Left ventricle myocardium superior (tissue), 1 donor: ENCODE data around the gene COL5A1. TPM values are rescaled to one million over a fixed set of nuclear protein-coding genes. Genes with fewer than 3 reads are reported as not detected.

ENCODE experiments used
- ATAC-seq: fragments of 200-7000 bp; cut with Tn5 transposase; one replicate; pipeline ENCODE4 v1.9.1; 2020; ENCODE audit warnings: mild to moderate bottlenecking, moderate library complexity
- DNase-seq: peaks from one replicate; pipeline ENCODE4 v3.0.0-alpha.2; 2020
- intact Hi-C: fragments of 100-400 bp; cut with micrococcal nuclease; formaldehyde crosslinking; loops from one replicate; pipeline ENCODE4 v1.11.0; 2022
- total RNA-seq: library from RNA; stranded (reverse); fragmentation: NEBNext Ultra II Directional; extraction: Animal tissue kit (Norgen Biotek cat#: 25700); gene quantifications from one replicate; pipeline ENCODE4 v1.2.1, GENCODE V29; 2021
- donor health status: DM: no; HTN: yes; CAD: no; lungs with severe emphysema.

COL5A1 gene
- total RNA-seq, 1 donor from 2014 or later, result 14.8 TPM

- intact Hi-C loops, result no loop called here
- ATAC-seq, result no peak
These were observed 35.6 kb upstream of the COL5A1 start for GRCh38 chr9:134605966-134606357.

DNA sequence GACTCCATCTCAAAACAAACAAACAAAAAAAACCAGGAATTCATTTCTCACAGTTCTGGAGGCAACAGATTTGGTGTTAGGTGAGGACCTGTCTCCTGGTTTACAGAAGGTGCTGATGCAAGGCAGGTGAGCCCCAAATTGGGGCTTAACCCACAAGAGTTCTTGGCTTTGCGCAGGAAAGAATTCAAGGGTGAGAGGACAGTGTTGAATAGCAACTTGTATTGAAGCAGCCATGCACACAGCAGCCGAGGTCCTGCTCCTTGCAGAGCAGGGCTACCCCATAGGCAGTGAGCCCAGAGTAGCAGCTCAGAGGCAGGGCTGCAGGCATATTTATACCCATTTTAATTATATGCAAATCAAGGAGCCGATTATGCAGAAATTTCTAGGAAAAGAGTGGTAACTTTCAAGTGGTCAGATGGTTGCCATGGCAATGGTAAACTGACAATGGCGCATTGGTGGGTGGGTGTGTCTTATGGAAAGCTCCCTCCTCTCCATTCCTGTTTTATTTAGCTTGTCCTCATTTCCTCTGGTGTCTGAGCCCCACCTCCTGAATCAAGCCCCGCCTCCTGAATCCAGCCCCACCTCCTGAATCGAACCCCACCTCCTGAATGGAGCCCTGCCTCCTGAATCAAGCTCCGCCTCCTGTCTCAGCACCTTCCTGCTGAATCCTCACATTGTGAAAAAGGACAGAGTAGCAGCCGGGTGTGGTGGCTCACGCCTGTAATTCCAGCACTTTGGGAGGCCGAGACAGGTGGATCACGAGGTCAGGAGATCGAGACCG is 34.5 kb upstream of the COL5A1 start:
- ATAC-seq (no peak), DNase-seq (peak; percentile 11)
- intact Hi-C loops, result no loop called here

More at GRCh38 chr9:134605966-134606357, 35.6 kb upstream of the COL5A1 start:
- no peak for DNase-seq

- intact Hi-C loops, result no loop called here
- DNase-seq (no peak), ATAC-seq (no peak)
These were observed 33.6 kb upstream of the COL5A1 start for GRCh38 chr9:134607971-134608370.

DNA sequence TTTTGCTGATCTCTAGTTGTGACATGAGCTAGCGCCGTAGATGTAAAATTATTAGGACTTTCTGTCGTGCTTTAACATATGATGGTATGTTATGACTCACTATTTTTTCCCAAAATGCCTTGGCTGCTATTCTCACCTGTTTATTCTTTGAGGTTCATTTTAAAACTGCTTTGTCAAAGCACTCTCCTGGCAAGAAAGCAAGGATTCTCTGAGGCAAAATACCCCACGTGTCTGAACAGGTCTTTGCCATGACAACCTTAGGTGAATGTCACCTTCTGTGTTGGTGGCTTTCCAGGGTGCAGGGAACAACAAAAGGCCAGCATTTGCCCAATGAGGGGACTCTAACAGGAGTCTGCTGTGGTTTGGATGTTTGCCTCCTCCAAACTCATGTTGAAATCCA is 30.6 kb upstream of the COL5A1 start:
- DNase-seq (no peak), ATAC-seq (no peak)
- intact Hi-C loops, result no loop called here

DNA sequence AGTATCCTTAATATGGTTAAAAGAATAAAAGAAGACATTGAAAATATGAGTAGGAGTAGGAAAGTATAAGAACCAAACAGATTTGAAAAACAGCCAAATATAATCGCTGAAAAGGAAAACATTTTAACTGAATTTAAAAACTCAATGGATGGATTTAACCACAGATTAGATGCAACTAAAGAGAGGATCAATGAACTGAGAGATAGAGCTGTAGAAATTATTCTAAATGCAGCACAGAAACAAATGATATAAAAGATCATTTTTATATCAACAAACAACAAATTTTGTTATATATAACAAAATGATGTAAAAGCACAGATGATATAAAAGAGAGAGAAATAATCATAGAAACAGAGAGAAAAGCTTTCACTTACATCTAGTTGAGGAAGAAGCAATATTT is 29.3 kb upstream of the COL5A1 start:
- intact Hi-C loops, result no loop called here
- DNase-seq, result no peak
- no peak for ATAC-seq

GRCh38 chr9:134612715-134613114 is 28.9 kb upstream of the COL5A1 start:
- intact Hi-C loops, result no loop called here
- DNase-seq, result no peak
- ATAC-seq, result no peak

DNA sequence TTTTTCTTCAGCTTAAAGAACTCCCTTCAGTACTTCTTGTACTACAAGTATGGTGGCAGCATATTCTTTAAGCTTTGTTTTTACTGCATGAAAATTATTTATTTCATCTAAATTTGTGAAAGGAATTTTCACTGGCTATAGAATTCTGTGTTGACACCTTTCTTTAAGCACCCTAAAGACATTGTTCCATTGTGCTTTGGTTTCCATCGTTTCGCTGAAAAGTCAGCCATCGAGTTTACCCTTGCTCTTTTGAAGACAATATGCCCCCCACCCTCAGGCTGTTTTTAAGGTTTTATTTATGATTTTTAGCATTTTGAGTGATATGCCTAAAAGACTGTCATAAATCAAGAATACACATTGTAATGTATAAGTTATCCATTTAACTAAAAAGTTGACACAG is 27.3 kb upstream of the COL5A1 start:
- DNase-seq (no peak), ATAC-seq (no peak)
- intact Hi-C loops, result no loop called here

DNA sequence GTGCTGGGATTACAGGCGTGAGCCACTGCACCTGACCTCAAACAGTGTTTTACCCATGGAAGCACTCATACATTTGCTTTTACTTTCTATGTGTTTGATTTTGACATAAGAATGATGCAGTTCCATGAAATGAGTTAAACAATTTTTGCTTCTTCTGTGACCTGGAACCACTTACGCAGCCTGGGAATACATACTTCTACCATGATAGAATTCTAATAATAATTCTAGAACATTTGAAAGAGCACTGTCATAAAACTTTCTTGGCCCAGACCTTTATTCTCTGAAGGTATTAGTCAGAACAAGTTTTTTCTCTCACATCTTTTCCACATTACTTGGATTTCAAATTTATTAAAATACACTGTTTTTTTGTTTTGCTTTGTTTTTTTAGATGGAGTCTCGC is 25.3 kb upstream of the COL5A1 start:
- intact Hi-C loops, result no loop called here

GRCh38 chr9:134617246-134617645 is 24.4 kb upstream of the COL5A1 start:
- ATAC-seq (no peak), DNase-seq (peak; percentile 8)
- intact Hi-C loops, result no loop called here

More for the DNA sequence above, 25.3 kb upstream of the COL5A1 start:
- ATAC-seq, result no peak
- DNase-seq, result no peak

DNA sequence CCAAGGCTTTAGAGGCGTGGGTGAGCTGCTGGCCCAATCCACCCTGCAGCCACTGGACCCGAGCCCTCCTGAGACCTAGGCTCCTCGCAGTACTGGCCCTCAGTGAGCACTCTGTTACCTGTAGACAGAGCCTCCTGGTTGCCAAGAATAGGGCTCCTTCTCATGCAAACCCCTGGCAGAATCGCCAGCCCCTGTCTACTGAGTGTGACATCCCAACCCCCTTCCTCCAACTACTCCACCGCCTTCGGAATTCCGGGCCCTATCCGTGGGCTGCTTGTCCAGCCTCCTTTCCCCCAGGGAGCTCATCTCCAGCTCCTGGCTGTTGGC is 23.8 kb upstream of the COL5A1 start:
- DNase-seq (no peak), ATAC-seq (no peak)
- intact Hi-C loops, result no loop called here

DNA sequence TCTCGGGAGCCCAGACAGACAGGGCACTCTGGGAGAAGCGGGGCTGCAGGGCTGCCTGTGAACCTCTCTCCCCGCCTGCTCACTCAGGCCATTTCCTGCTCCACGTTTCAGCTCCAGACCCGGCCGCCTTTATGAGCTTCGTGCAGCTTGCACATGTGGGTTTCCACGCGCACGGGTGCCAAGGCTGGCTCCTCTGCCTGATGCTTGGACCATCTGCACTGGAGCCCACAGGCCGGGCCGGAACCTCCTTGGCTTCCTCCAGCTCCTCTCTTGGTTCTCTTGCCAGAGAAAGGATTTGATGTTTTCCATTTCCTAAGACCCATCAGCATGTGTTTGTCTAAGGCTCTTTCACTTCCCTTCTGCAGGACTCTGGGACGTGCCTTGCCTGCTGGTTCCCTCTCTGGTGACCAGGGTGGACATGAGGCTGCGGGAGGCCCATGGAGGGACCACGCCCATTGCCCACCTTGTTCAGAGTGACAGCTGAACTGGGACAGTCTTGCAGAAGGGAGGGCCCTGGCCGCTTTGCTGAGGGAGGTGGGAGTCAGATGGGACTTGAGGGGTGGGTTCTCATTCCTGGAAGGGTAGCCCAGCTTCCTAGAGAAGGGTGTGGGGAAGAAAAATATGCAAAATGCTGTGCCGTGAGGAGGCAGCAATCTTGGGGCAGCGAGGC is 23.3 kb upstream of the COL5A1 start:
- intact Hi-C loops, result no loop called here
- ATAC-seq, result peak; percentile 43
- DNase-seq, result peak; percentile 42

GRCh38 chr9:134618833-134619447 is 22.7 kb upstream of the COL5A1 start:
- intact Hi-C loops, result no loop called here
- no peak for ATAC-seq
- DNase-seq, result peak; percentile 21

- DNase-seq (peak; percentile 12), ATAC-seq (no peak)
- intact Hi-C loops, result no loop called here
These were observed 22.1 kb upstream of the COL5A1 start for GRCh38 chr9:134619448-134619982.

GRCh38 chr9:134619983-134620661 is 21.5 kb upstream of the COL5A1 start:
- ATAC-seq (no peak), DNase-seq (peak; percentile 17)
- intact Hi-C loops, result no loop called here

- DNase-seq, result peak; percentile 12
- ATAC-seq, result no peak
- intact Hi-C loops, result no loop called here
These were observed 20.6 kb upstream of the COL5A1 start for GRCh38 chr9:134620751-134621557.

GRCh38 chr9:134621558-134622110 is 20.0 kb upstream of the COL5A1 start:
- ATAC-seq, result no peak
- peak; percentile 7 for DNase-seq
- intact Hi-C loops, result no loop called here

GRCh38 chr9:134622896-134623257 is 18.7 kb upstream of the COL5A1 start:
- peak; percentile 14 for DNase-seq
- ATAC-seq, result no peak
- intact Hi-C loops, result no loop called here

DNA sequence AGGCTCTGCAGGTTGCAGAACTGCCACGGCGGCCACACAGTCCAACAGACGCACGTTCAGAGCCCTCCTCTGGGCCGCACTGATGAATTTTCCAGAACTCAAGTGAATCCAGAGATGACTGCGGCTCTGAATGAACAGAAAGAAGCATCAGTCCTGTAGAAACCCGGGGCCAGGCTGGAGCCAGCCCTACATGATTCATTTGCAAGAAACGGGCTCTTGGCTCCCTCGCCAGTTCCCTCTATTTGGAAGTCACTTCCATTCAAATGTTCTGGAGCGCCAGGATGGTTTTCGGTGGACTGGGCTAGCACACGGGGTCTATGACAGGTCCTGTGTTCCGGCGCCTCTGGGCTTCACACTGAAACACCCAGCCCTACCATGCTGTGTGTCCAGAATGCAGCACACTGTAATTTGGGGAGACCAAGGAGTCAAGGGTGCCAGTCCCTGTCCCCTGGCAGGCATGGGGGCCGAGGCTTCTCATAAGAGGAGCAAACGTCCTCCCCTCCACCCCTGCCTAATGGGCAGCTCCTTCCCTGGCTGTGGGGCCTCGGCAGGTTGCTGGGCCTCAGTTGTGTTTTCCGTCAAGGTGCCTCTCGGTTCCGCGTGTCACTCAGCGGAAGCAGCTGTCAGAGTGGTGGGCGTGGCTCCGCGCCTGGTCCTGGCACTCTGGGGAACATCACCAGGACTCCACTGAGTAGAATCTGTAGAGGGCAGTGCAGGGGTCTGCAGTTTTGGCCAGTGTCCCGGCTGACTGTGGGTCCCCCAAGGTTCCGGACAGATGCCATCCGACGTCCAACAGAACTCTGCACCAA is 18.1 kb upstream of the COL5A1 start:
- intact Hi-C loops, result no loop called here
- no peak for ATAC-seq
- peak; percentile 21 for DNase-seq
